Breast epithelium (tissue), 4 donors: ENCODE data around the gene SFI1. TPM values are rescaled to one million over a fixed set of nuclear protein-coding genes. Genes with fewer than 3 reads are reported as not detected.
A peak's percentile ranks its signal among the peaks of the same experiment; 100 is the strongest.
"Not testable (repeated sequence)": the region's sequence is repeated elsewhere in the genome, so short reads cannot be mapped to it uniquely, and the experiment has no call there.

ENCODE experiments used
- DNase-seq, 2 donors: peaks; one replicate each; pipeline ENCODE4 v3.0.0-alpha.2; 2019; ENCODE audit warnings: low spot score in 2 of 2
- H3K27ac ChIP-seq, 2 donors: fragments of 200-600 bp; sonication (generic) in 1 of 2; one replicate each; pipeline ENCODE4 v1.5.1; 2016 to 2019; ENCODE audit warnings: mild to moderate bottlenecking in 1 of 2
- H3K27me3 ChIP-seq, 2 donors: fragments of 200-600 bp; sonication (generic) in 1 of 2; one replicate each; pipeline versions ENCODE4 v1.5.1 to v1.6.0; 2017 to 2019; ENCODE audit warnings: control low read depth in 1 of 2, mild to moderate bottlenecking in 1 of 2
- H3K36me3 ChIP-seq: fragments of 200-600 bp; one replicate; pipeline ENCODE4 v1.5.1; 2019
- H3K4me1 ChIP-seq, 2 donors: fragments of 200-600 bp; sonication (generic); one replicate each; pipeline ENCODE4 v1.5.1; 2016 to 2019; ENCODE audit warnings: control low read depth in 1 of 2
- H3K4me3 ChIP-seq, 3 donors: fragments of 200-600 bp; sonication (generic); 1 replicate in 2 of 3; 2 replicates in 1 of 3; pipeline ENCODE4 v1.5.1; 2016 to 2019; ENCODE audit warnings: mild to moderate bottlenecking in 3 of 3, moderate library complexity in 2 of 3
- H3K9me3 ChIP-seq, 2 donors: fragments of 200-600 bp; sonication (generic) in 1 of 2; one replicate each; pipeline ENCODE4 v1.5.1; 2016 to 2019; ENCODE audit warnings: control low read depth in 1 of 2
- CTCF ChIP-seq, 3 donors: fragments of 450-650 bp; IDR thresholded peaks; one replicate each; pipeline ENCODE4 v1.5.1; 2016 to 2017; ENCODE audit warnings: antibody characterized with exemption in 3 of 3, mild to moderate bottlenecking in 3 of 3, moderate library complexity in 3 of 3
- POLR2A ChIP-seq: fragments of 450-650 bp; IDR thresholded peaks from one replicate; pipeline ENCODE4 v1.6.1; 2016; ENCODE audit warnings: antibody characterized with exemption, mild to moderate bottlenecking, moderate library complexity
- POLR2AphosphoS5 ChIP-seq, 3 donors: sonication (generic); formaldehyde crosslinking; IDR thresholded peaks; one replicate each; pipeline ENCODE4 v1.6.1; 2017; ENCODE audit warnings: antibody characterized with exemption in 3 of 3
- intact Hi-C: fragments of 100-400 bp; cut with DNase I; formaldehyde crosslinking; loops from one replicate; pipeline ENCODE4 v1.15.1; 2023; ENCODE audit warnings: low total_unique reads
- total RNA-seq, 3 donors: library from RNA; depleted of rRNA; stranded (reverse); fragments of >200 nt; gene quantifications; one replicate each; pipeline ENCODE4 v1.1.0, GENCODE V29; 2016

The SFI1 gene
- total RNA-seq, 3 donors from 2014 or later: 17.4 to 62.9 (median 42.1) TPM

GRCh38 chr22:31588970-31589675 lies 92.8 kb downstream of the SFI1 start:
- no peak overlapping the region for H3K4me3 ChIP-seq
- no peaks in the 10 kb centered on the region for H3K27me3 ChIP-seq
- no peak for TF ChIP-seq POLR2AphosphoS5 (IDR thresholded peaks at IDR 0.05)
- H3K27ac ChIP-seq: no peak overlapping the region
- intact Hi-C loops: no loop called here
- no peaks in the 10 kb centered on the region for H3K36me3 ChIP-seq
- H3K9me3 ChIP-seq: no peaks in the 10 kb centered on the region
- no peak for DNase-seq
- no peaks in the 10 kb centered on the region for H3K4me1 ChIP-seq

DNA sequence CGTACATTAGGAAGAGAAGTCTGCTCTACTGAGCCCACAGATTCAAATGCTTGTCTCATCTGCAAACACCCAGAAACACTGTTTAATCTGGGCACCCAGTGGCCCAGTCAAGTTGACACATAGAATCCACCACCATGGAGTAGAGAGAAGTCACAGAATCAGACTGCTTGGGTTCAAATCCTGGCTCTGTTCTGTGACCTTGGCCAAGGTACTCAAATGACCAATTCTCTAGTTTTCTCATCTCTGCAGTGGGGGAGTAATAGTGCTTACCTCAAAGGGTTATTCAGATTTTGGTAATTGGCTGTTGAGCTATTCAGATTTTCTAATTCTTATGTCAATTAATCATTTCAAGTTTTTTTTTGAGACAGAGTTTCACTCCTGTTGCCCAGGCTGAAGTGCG lies 93.8 kb downstream of the SFI1 start:
- not testable (repeated sequence) for DNase-seq, H3K27ac ChIP-seq, H3K27me3 ChIP-seq, H3K4me1 ChIP-seq, H3K36me3 ChIP-seq, H3K9me3 ChIP-seq, H3K4me3 ChIP-seq
- intact Hi-C loops: loop anchor here (10.0 kb wide), 1 partner anchor 995 kb away; the partner anchor contains the start of gene PES1

- Histone ChIP-seq H3K4me3 (no peak overlapping the region), H3K27ac (no peak overlapping the region), H3K9me3 (no peaks in the 10 kb centered on the region), H3K36me3 (no peaks in the 10 kb centered on the region), H3K27me3 (no peaks in the 10 kb centered on the region), H3K4me1 (no peaks in the 10 kb centered on the region)
- intact Hi-C loops: loop anchor here (10.0 kb wide), 1 partner anchor 1000 kb away; the partner anchor contains the start of gene PES1
- DNase-seq: no peak
- TF ChIP-seq CTCF (IDR thresholded peaks at IDR 0.05): no peak
- no peak for TF ChIP-seq POLR2AphosphoS5 (IDR thresholded peaks at IDR 0.05)
- no peak for TF ChIP-seq POLR2A
These were observed 98.9 kb downstream of the SFI1 start for GRCh38 chr22:31595271-31595670.

DNA sequence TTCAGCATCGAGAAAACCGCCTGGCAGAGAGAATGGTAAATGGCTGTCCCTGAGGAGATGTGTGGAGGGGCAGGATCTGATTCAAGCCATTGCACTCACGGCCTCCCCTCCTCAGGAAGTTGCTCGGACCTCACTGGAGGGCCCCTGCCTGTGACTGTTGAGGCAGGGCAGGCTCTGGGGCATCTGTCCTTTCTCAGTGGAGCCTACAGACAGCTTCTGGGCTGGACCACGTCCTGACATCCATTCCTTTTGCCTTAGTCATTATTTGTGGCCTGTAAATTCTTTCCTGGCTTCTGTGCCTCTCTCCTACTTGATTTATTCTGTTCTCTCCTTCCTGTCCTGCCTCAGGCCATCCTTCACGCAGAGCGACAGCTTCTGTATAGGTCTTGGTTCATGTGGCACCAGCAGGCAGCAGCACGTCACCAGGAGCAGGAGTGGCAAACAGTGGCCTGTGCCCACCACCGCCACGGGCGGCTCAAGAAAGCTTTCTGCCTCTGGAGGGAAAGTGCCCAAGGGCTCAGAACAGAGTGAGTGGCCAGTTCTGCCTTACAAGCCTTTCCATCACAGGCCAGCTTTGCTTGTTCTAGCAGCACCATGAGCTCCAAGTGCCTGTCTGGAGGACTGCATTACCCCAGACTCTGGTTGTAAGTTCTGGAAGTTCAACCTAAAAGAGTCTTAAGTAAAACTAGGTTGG lies 106.1 kb downstream of the SFI1 start:
- Histone ChIP-seq H3K36me3 (no peaks in the 10 kb centered on the region), H3K4me3 (no peak overlapping the region), H3K27ac (peak overlapping the region in 1 of 2 donors; percentile 68), H3K4me1 (no peaks in the 10 kb centered on the region), H3K27me3 (no peaks in the 10 kb centered on the region), H3K9me3 (no peaks in the 10 kb centered on the region)
- TF ChIP-seq POLR2A: no peak
- peak in 1 of 3 donors; percentile 35 for TF ChIP-seq POLR2AphosphoS5 (IDR thresholded peaks at IDR 0.05)
- no peak for TF ChIP-seq CTCF (IDR thresholded peaks at IDR 0.05)
- intact Hi-C loops: no loop called here
- DNase-seq: no peak

- H3K4me3 ChIP-seq: no peak overlapping the region
- H3K27me3 ChIP-seq: no peaks in the 10 kb centered on the region
- no peak for DNase-seq
- intact Hi-C loops: no loop called here
- TF ChIP-seq POLR2AphosphoS5 (IDR thresholded peaks at IDR 0.05) (no peak), POLR2A (no peak), CTCF (IDR thresholded peaks at IDR 0.05) (no peak)
- no peak overlapping the region for H3K27ac ChIP-seq
- H3K36me3 ChIP-seq: no peaks in the 10 kb centered on the region
- H3K9me3 ChIP-seq: no peaks in the 10 kb centered on the region
- no peaks in the 10 kb centered on the region for H3K4me1 ChIP-seq
These were observed 106.8 kb downstream of the SFI1 start for GRCh38 chr22:31603081-31603525.

DNA sequence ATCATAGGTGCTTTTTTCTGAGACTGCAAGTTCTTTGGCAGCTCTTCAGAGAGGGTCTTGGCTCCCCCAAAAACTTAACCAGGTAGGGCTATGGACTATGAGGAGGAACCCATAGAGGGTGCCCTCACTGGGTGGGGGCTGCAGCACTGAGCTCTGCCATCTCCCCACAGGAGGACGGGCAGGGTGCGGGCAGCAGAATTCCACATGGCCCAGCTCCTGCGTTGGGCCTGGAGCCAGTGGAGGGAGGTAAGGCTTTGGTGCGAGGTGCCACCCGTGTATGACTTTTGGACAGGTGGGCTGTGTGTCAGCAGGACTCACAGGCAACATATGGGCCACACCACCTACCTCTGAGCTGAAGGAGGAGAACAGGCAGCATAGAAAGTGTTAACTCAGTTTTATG lies 107.2 kb downstream of the SFI1 start:
- H3K27me3 ChIP-seq: no peaks in the 10 kb centered on the region
- H3K36me3 ChIP-seq: no peaks in the 10 kb centered on the region
- no peaks in the 10 kb centered on the region for H3K9me3 ChIP-seq
- no peak for DNase-seq
- TF ChIP-seq POLR2A (no peak), POLR2AphosphoS5 (IDR thresholded peaks at IDR 0.05) (no peak), CTCF (IDR thresholded peaks at IDR 0.05) (no peak)
- H3K4me1 ChIP-seq: no peaks in the 10 kb centered on the region
- no peak overlapping the region for H3K27ac ChIP-seq
- intact Hi-C loops: no loop called here
- H3K4me3 ChIP-seq: no peak overlapping the region
